ENCODE results near the gene GPC5. TPM values are rescaled to one million over a fixed set of nuclear protein-coding genes. Genes with fewer than 3 reads are reported as not detected.

Gene GPC5
- total RNA-seq, 2 donors from 2014 or later, result not detected

DNA sequence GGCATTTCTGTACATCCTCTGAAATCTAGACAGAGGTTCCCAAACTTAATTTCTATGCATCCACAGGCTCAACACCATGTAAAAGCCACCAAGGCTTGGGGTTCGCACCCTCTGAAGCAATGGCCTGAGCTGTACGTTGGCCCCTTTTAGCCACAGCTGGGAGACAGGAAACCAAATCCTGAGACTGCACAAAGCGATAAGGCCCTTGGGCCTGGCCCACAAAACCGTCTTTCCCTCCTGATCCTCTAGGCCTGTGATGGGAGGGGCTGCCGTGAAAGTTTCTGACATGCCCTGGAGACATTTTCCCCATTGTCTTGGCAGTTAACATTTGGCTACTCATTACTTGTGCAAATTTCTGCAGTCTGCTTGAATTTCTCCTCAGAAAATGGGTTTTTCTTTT, 766.4 kb downstream of the GPC5 start:
- WGBS, 2 donors, result 77 to 79% methylated on average over 5 of the region's 5 CpGs
- DNase-seq (no peak), ATAC-seq (no peak)
- no peak for TF ChIP-seq POLR2A (IDR thresholded peaks at IDR 0.05)
- TF ChIP-seq, protein P1, sequence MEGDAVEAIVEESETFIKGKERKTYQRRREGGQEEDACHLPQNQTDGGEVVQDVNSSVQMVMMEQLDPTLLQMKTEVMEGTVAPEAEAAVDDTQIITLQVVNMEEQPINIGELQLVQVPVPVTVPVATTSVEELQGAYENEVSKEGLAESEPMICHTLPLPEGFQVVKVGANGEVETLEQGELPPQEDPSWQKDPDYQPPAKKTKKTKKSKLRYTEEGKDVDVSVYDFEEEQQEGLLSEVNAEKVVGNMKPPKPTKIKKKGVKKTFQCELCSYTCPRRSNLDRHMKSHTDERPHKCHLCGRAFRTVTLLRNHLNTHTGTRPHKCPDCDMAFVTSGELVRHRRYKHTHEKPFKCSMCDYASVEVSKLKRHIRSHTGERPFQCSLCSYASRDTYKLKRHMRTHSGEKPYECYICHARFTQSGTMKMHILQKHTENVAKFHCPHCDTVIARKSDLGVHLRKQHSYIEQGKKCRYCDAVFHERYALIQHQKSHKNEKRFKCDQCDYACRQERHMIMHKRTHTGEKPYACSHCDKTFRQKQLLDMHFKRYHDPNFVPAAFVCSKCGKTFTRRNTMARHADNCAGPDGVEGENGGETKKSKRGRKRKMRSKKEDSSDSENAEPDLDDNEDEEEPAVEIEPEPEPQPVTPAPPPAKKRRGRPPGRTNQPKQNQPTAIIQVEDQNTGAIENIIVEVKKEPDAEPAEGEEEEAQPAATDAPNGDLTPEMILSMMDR (IDR thresholded peaks at IDR 0.05), result no peak
- Histone ChIP-seq H3K27ac (no peak overlapping the region), H3K9me3 (no peaks in the 10 kb centered on the region), H3K4me1 (no peaks in the 10 kb centered on the region), H3K36me3 (replicated peaks in 1 of 2; ENCODE audit: insufficient read depth in 1 of 2, low read depth in 2 of 2) (no peaks in the 10 kb centered on the region), H3K27me3 (no peaks in the 10 kb centered on the region), H3K4me3 (no peak overlapping the region)
- intact Hi-C loops (cut with DNase I), result no loop called here

DNA sequence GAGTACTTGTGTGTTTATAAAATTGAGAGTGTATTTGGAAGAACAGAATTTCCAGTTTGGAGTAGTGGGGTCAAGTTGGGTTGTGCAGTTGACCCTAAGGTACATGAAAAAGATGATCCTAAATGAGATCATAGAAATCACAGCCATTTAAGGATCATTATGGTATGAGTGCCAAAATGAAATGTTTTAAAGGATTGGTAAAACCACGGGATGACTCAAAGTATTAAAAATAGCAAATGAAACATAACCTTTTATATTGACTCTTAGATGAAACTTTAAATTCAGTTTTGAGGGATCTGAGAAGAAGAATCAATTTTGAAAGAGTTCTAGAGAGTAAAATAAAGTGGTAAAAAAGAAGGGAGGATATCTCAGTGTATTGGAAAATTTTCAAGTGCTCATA, 773.8 kb downstream of the GPC5 start:
- ATAC-seq (no peak), DNase-seq (no peak)
- Histone ChIP-seq H3K27ac (no peak overlapping the region), H3K9me3 (no peaks in the 10 kb centered on the region), H3K4me3 (no peak overlapping the region), H3K36me3 (replicated peaks in 1 of 2; ENCODE audit: insufficient read depth in 1 of 2, low read depth in 2 of 2) (no peaks in the 10 kb centered on the region), H3K4me1 (no peaks in the 10 kb centered on the region), H3K27me3 (no peaks in the 10 kb centered on the region)
- intact Hi-C loops (cut with DNase I), result no loop called here
- TF ChIP-seq, protein P1 (IDR thresholded peaks at IDR 0.05), result no peak
- TF ChIP-seq POLR2A (IDR thresholded peaks at IDR 0.05), result no peak
- 59 to 62% methylated on average over 1 of the region's 1 CpG for WGBS, 2 donors

DNA sequence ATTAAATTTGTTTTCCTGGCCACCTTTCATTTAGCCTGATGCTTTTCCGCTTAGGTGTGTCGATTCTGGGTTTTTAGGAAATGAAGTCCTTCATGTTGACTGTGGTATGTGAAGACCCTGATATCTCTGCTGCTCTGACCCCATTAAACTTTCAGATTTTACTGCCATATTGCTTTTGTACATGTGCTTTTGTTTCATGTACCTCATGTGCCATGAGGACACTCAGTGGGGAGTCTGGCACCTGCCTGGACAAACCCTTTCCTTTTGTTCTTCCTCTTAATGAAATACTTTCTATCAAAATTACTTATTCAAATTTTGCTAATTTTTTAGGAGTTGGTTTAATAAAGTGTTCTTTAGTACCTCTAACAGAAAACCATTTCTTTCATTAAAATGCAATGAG, 774.8 kb downstream of the GPC5 start:
- Histone ChIP-seq H3K9me3 (no peaks in the 10 kb centered on the region), H3K4me1 (no peaks in the 10 kb centered on the region), H3K4me3 (no peak overlapping the region), H3K27ac (no peak overlapping the region), H3K27me3 (no peaks in the 10 kb centered on the region), H3K36me3 (replicated peaks in 1 of 2; ENCODE audit: insufficient read depth in 1 of 2, low read depth in 2 of 2) (no peaks in the 10 kb centered on the region)
- intact Hi-C loops (cut with DNase I), result no loop called here
- TF ChIP-seq, protein P1 (IDR thresholded peaks at IDR 0.05), result no peak
- TF ChIP-seq POLR2A (IDR thresholded peaks at IDR 0.05), result no peak
- DNase-seq, result no peak
- no peak for ATAC-seq
- WGBS, 2 donors, result 86 to 90% methylated on average over 2 of the region's 2 CpGs

DNA sequence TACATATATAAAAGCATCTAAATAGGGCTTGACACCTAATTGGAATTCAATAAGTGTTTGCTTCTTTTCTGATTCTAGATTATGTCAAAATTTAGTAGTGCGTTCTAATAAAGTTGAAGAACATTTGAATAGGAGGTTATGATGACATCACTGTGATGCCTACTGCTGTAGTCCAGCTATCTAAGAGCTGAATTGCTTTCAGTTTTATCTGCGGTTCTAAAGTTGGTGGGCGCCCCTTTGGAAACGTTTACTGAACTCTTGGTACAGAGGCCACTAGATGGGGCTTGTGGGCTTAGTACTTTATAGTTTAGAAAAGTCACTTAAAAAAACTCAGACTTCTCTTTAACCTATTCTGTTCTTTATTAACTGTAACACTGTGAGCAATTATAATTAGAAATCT, 776.9 kb downstream of the GPC5 start:
- TF ChIP-seq, protein P1 (IDR thresholded peaks at IDR 0.05), result peak in 4 of 7 experiments; percentile 8 to 30 (median 18)
- no peak for TF ChIP-seq POLR2A (IDR thresholded peaks at IDR 0.05)
- no peaks in the 10 kb centered on the region for H3K9me3 ChIP-seq
- H3K27me3 ChIP-seq, result no peaks in the 10 kb centered on the region
- ATAC-seq, result no peak
- DNase-seq, result peak in 3 of 4 donors; percentile 12 to 27 (median 22)
- H3K36me3 ChIP-seq (replicated peaks in 1 of 2; ENCODE audit: insufficient read depth in 1 of 2, low read depth in 2 of 2), result no peaks in the 10 kb centered on the region
- intact Hi-C loops (cut with DNase I), result no loop called here
- H3K4me3 ChIP-seq, result no peak overlapping the region
- no peak overlapping the region for H3K27ac ChIP-seq
- H3K4me1 ChIP-seq, result no peaks in the 10 kb centered on the region
- 5 to 10% methylated on average over 4 of the region's 4 CpGs for WGBS, 2 donors

DNA sequence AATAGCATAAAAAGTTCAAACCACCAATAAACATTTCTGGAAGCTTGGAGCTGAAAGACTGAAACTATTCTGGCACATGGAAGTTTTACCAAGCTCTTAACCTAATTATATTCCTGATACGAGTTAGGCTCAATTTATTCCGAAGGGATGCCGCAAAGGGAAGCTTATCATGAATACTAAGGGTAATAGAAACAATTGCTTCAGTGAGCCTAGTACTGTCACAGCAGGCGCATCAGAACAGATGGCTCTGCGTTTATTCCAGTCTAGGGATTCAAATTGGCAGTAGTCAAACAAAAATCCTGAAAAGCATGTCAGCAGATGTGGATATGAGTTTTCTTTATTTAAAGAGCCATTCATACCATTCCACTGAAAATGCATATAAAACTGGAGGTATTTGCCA, 779.5 kb downstream of the GPC5 start:
- DNase-seq (no peak), ATAC-seq (no peak)
- Histone ChIP-seq H3K36me3 (replicated peaks in 1 of 2; ENCODE audit: insufficient read depth in 1 of 2, low read depth in 2 of 2) (no peaks in the 10 kb centered on the region), H3K9me3 (no peaks in the 10 kb centered on the region), H3K4me3 (no peak overlapping the region), H3K27ac (no peak overlapping the region), H3K27me3 (no peaks in the 10 kb centered on the region), H3K4me1 (no peaks in the 10 kb centered on the region)
- TF ChIP-seq, protein P1 (IDR thresholded peaks at IDR 0.05), result no peak
- no peak for TF ChIP-seq POLR2A (IDR thresholded peaks at IDR 0.05)
- intact Hi-C loops (cut with DNase I), result no loop called here
- 77 to 80% methylated on average over 5 of the region's 5 CpGs for WGBS, 2 donors
